NCI-H226 (cell line): Measurements from ENCODE around the gene RBM47.
"Not testable (repeated sequence)": the region's sequence is repeated elsewhere in the genome, so short reads cannot be mapped to it uniquely, and the experiment has no call there.

Source experiments
- DNase-seq: peaks from one replicate; pipeline ENCODE4 v3.0.0-alpha.2; 2015

The RBM47 gene

GRCh38 chr4:40629401-40630334 lies at the start of gene RBM47:
Gene RBM47 (minus strand): TSS chr4:40629864. CDS start chr4:40438893, 190,971 bp downstream.
- DNase-seq, result peak; percentile 46

GRCh38 chr4:40678421-40678820 lies 48.8 kb upstream of the RBM47 start:
- DNase-seq, result no peak

GRCh38 chr4:40675166-40675565 lies 45.5 kb upstream of the RBM47 start:
- DNase-seq, result no peak

DNA sequence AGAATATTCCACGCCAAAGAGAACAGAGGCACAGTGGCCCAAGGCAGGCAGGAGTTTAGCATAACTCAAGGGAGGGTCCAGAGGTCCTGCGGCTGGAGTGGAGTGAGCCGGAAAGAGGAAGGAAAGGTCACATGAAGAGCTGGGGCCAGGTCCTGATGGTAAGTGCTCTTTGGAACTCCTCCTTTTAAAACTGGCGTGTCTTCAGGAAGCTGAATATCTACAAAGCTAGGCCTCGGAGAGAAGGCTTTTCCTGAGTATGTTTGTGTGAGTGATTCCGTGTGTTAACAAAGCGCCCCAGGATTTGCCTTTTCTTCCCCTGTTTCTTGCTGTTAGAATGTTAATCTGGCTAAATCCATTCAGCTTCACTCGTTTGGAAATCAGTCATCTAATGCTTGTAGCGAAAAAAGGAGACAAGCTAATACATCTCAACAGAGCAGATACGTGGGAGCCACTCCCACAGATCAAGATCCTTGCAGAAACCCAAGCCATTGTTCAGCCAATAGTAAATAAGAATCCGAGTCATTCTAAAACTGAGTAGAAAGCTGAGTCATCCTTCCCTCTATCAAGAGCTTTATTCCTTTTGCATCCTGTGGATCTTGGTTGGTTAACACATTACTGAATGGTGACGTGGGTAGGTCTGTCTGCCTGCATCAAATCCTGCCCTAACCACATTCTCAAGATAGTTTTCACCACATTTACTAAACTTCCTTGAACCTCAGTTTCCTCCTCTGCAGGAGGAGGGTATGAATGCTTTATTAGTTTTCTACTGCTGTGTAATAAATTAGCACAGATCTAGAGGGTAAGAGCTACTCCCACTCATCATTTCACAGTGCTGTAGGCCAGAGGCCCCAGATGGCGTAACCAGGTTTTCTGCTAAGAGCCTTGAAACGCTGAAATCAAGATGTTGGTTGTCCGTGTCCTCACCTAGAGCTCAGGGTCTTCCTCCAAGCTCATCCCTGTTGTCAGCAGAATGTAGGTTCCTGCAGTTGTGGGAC lies 43.2 kb upstream of the RBM47 start:
- DNase-seq, result peak; percentile 96

DNA sequence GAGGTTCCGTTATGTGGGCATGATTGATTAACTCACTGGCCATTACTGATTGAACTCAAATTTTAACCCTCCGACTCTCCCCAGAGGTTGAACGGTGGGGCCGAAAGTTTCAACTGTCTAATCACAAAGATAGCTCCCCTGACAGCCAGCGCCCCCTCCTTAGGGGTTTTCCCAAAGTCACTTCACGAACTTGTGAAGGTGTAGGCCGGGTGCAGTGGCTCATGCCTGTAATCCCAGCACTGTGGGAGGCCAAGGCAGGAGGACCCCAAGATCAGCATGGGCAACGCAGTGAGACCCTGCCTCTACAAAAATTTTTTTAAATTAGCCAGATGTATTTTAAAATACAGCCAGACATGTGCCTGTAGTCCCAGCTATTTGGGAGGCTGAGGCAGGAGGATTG lies 39.8 kb upstream of the RBM47 start:
- no peak for DNase-seq

GRCh38 chr4:40665842-40666241 lies 36.2 kb upstream of the RBM47 start:
- no peak for DNase-seq

- DNase-seq, result peak; percentile 4
Measured at GRCh38 chr4:40662962-40663604, 33.4 kb upstream of the RBM47 start.

- DNase-seq, result no peak
Measured at GRCh38 chr4:40661803-40662202, 32.1 kb upstream of the RBM47 start.

GRCh38 chr4:40656201-40656863 lies 26.7 kb upstream of the RBM47 start:
- DNase-seq, result no peak

GRCh38 chr4:40651280-40651679 lies 21.6 kb upstream of the RBM47 start:
- no peak for DNase-seq

DNA sequence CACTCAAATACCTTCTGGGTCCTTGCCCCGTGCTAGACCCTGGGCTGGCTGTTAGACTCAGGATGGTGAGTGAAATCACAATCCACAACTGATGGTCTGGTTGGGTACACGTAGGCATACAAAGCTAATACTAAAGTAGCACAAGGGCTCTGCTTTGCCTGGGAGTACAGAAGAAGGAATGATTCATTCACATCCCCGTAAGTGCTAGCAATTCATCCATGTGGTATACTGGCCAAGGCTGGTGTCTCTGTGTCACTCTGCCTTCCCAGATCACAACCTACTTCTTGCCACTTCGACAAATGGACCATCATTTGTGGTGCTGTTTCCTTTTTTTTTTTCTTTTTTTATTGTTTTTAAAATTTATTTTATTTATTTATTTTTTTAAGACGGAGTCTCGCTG lies 19.7 kb upstream of the RBM47 start:
- DNase-seq, result no peak

DNA sequence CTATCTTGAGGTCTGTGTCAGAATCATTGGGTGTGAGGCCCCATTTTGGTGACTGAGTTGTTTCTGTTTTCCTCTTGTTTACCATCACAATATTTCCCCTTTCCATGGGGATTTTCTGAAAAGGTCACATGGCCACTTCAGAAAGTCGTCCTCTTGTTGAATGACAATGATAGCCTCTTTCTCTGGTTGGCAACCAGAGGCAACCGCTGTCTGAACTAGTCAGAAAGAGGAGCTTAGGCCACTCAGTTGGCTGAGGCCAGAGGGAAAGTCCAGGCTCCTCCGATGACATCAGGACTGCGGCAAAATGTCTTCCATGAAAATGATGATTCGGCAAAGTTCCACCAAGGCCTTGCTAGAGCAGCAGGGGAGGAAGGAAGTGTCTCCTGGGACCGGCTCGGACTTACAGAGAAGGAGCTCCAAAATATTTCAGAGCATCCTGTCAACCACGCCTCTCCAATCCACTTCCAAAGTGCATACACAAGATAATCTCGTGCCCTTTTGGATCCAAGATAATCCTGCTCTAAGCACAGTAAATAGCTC lies 19.1 kb upstream of the RBM47 start:
- no peak for DNase-seq

GRCh38 chr4:40648131-40648530 lies 18.5 kb upstream of the RBM47 start:
- no peak for DNase-seq

DNA sequence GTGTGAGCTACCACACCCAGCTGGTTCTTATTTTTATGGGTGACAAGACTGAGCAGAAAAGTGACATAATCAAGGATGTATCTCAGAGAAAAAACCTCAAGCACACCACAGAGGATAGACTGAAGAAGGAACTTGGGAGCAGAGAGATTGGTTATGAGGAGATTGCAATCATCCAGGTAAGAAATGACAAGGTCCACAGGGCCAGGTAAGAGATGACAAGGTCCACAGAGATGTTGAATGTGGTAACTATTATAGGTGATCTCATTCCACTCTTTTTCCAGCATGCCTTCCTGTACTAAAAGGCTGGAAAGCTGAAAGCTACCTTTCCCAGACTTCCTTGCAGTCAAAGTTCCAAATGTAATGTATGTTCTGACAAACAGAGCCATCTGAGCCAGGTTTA lies 15.9 kb upstream of the RBM47 start:
- no peak for DNase-seq

- no peak for DNase-seq
Measured at GRCh38 chr4:40632080-40632479, 2.4 kb upstream of the RBM47 start.

- DNase-seq, result no peak
Measured at GRCh38 chr4:40630335-40631021, 814 bp upstream of the RBM47 start.

- no peak for DNase-seq
Measured at GRCh38 chr4:40628888-40629287, 776 bp downstream of the RBM47 start.

DNA sequence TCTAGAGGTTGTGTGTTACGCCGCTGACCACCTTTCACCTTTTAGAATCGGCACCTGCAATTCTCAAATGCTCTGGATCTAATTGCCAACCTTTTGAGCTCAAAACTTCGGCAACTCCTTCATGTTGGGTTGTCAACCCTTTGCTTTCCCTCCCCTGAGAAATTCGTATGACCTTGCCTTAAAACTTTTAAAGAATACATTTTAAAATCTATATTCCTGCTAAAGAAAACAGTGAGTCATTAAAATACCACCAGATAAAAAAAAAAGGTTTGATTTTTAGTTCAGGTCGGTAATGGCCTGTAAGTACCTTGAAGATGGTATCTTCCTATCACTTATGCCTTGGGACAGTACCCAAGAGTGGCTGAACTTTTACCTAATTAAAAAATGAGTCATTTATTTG lies 1.3 kb downstream of the RBM47 start:
- DNase-seq, result not testable (repeated sequence)

DNA sequence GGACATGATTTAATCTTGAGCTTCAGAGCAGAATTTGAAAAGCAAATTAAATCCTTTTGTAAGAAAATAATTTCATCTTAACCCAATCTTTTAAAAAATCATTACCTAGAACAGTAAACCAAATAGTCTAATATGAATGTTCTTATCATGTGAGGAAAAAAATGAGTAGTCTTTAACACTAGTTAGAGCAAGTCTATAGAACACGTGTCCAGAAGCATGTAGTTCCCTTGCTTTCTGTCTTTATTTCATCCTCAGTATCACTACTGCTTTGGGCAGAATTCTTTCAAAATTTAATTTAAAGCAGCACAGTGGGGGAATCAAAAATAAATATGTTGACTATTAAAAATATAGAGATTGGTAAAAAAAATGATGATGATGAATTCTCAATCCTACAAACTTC lies 2.1 kb downstream of the RBM47 start:
- DNase-seq, result no peak

GRCh38 chr4:40626183-40626990 lies 3.3 kb downstream of the RBM47 start:
- DNase-seq, result no peak

GRCh38 chr4:40623707-40624106 lies 6.0 kb downstream of the RBM47 start:
- no peak for DNase-seq
